K562 (cell line): ENCODE data around the gene GIMAP8. TPM values are rescaled to one million over a fixed set of nuclear protein-coding genes. Genes with fewer than 3 reads are reported as not detected.

Experiments
- ARID2 ChIP-seq: fragments of 450-650 bp; IDR thresholded peaks from 2 replicates; pipeline ENCODE4 v1.6.1; 2017; ENCODE audit warnings: antibody characterized with exemption, mild to moderate bottlenecking
- ATF6 ChIP-seq: sonication (generic); formaldehyde crosslinking; IDR thresholded peaks from 2 replicates; pipeline ENCODE4 v1.4.0; 2020; ENCODE audit warnings: mild to moderate bottlenecking, missing genetic modification reagents
- CUX1 ChIP-seq: fragments of 200-800 bp; sonication (Bioruptor generic); IDR thresholded peaks from 2 replicates; pipeline ENCODE4 v1.6.1; 2016; ENCODE audit warnings: missing genetic modification characterization, missing compliant biosample characterization
- GATAD2A ChIP-seq: fragments of 450-650 bp; IDR thresholded peaks from 2 replicates; pipeline ENCODE4 v1.6.1; 2017
- HINFP ChIP-seq: fragments of 450-650 bp; conservative IDR thresholded peaks from 2 replicates; pipeline ENCODE4 v1.6.1; 2016; ENCODE audit warnings: missing genetic modification characterization, low read depth, mild to moderate bottlenecking, control low read depth, missing compliant biosample characterization
- IRF1 ChIP-seq: sonication (generic); formaldehyde crosslinking; IDR thresholded peaks from 2 replicates; pipeline ENCODE4 v1.8.0; 2022; ENCODE audit warnings: missing genetic modification reagents, mild to moderate bottlenecking, borderline replicate concordance
- MBD1 ChIP-seq: fragments of 250-450 bp; sonication (Bioruptor Pico); IDR thresholded peaks from 2 replicates; pipeline ENCODE4 v1.8.0; 2022; ENCODE audit warnings: inconsistent platforms
- RUNX1 ChIP-seq: sonication (generic); IDR thresholded peaks from 2 replicates; pipeline ENCODE4 v1.6.1; 2016; ENCODE audit warnings: antibody characterized with exemption, low read depth
- ZEB2 ChIP-seq: fragments of 450-650 bp; IDR thresholded peaks from 2 replicates; pipeline ENCODE4 v1.6.1; 2016
- ZNF609 ChIP-seq: sonication (generic); formaldehyde crosslinking; IDR thresholded peaks from 2 replicates; pipeline ENCODE4 v1.8.1; 2023; ENCODE audit warnings: missing genetic modification reagents, mild to moderate bottlenecking, borderline replicate concordance
- ZNF696 ChIP-seq: fragments of 250-450 bp; sonication (Bioruptor Pico); conservative IDR thresholded peaks from 2 replicates; pipeline ENCODE4 v1.4.0; 2020; ENCODE audit warnings: mild to moderate bottlenecking, moderate library complexity
- ZNF75A ChIP-seq: fragments of 450-650 bp; formaldehyde crosslinking; IDR thresholded peaks from 2 replicates; pipeline ENCODE4 v1.4.0; 2020; ENCODE audit warnings: mild to moderate bottlenecking
- polyA plus RNA-seq, 8 experiments: library from polyadenylated mRNA; depleted of rRNA in 4 of 8; stranded (reverse) in 5 of 8; unstranded in 3 of 8; fragments of >200 nt; fragmentation: Nextera tagmentation in 2 of 8; fragmentation: Illumina TruSeq in 1 of 8; extraction: Ambion mirVana in 2 of 8; extraction: Trizol in 1 of 8; gene quantifications; 2 replicates each; pipeline versions ENCODE4 v1.2.1 to v1.2.3, GENCODE V29; 2011 to 2014; ENCODE audit warnings: inconsistent platforms in 1 of 8, missing spikeins in 1 of 8
- total RNA-seq, 7 experiments: library from RNA; depleted of rRNA in 6 of 7; stranded (reverse); fragments of >200 nt in 6 of 7; fragmentation: Illumina TruSeq in 2 of 7; extraction: Trizol in 2 of 7; gene quantifications; 2 replicates each; pipeline versions ENCODE4 v1.2.1 to v1.2.3, GENCODE V29; 2011 to 2021; ENCODE audit warnings: low replicate concordance in 1 of 7

The GIMAP8 gene
- total and polyA plus RNA-seq, 9 of the 15 experiments (the other 6 are each of a cell fraction or from before 2014, with no cell fraction given) = not detected

GRCh38 chr7:150406312-150406566 is 44.2 kb upstream of the GIMAP8 start (continued):
- TF ChIP-seq CUX1 (CRISPR knock-in tag) = no peak
- no peak for TF ChIP-seq ATF6
- TF ChIP-seq ZEB2 = no peak
- TF ChIP-seq ZNF75A (CRISPR knock-in tag) = no peak
- 0 out of 2 replicates have a peak, but pooled peaks have one; percentile 9 for TF ChIP-seq ARID2
- TF ChIP-seq ZNF696 (CRISPR knock-in tag) = no peak
- no peak for TF ChIP-seq HINFP (tag)
- no peak for TF ChIP-seq RUNX1
- TF ChIP-seq GATAD2A = no peak
- 0 out of 2 replicates have a peak, but pooled peaks have one; percentile 26 for TF ChIP-seq ZNF609 (CRISPR knock-in tag)
- TF ChIP-seq MBD1 (CRISPR knock-in tag) = no peak
- no peak for TF ChIP-seq IRF1 (CRISPR knock-in tag)
